Activated gamma-delta T cell treated with anti-CD3 and anti-CD28 coated beads, Interleukin-2, amount 50 U/mL, for 16 hours (primary cell): ENCODE results near the gene CAMK2B.

ENCODE experiments used
- DNase-seq: peaks from one replicate; pipeline ENCODE4 v3.0.0-alpha.2; 2020; ENCODE audit warnings: low read depth

Gene CAMK2B

DNA sequence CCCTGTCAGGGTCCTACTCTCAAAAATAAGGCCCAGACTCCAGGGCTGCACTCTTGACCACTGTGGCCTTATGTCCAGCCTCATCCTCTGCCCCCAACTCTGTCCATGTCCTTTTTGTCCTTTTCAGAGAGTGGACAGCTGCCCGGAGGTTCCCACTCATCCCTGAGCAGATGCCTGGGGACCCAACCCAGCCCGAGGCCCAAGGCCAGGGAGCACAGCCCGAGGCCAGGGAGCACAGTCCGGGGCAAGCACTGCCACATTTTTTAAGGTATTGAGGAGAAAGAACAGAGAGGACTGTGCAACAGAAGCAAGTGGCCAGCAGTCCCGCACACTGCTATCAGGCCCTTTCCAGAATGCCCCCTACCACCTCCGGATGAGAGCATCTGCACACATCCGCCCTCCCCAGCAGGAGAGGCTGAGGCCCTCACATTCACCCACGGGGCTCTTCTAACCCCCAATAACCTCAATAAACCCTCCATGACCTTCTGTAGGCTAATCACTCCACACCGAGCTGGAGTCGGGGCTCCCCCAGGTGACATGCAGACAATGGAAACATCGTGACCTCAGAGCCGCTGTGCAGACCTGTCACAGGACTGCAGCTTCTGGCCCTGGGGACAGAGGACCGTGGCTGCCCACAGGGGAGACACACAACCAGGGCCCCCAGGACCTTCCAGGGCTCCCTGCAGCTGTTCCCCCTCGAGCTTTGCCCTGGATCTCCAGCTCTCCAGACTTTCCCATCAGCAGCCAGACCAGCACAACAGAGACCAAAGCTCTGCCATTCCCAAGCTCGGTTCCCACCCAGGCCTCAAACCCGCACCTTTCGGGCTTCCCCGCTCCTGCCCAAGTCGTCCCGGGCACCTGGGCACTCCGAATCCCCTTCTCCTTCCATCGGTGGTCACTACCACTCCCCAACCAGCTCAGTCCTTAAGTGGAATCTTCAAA, 51.4 kb downstream of the CAMK2B start:
- DNase-seq, result no peak

DNA sequence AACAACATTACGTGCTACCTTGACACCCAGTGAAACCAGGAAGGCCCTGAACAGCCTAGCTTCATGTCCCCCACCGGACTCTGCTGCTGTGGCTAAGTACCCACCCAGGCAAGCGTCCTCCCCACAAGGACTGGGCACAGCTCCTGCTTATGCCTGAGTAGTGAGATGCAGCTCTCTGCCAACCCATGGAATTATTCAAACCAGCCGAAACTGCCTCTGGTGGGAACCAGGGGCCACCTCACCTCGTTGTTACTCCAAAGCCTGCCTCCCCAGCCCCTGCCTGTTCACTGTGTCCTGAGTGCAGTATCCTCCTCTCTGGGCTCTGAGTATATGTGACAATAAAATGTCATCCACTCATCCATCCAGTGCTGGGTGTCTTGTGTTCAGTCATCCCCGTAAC, 52.4 kb downstream of the CAMK2B start:
- DNase-seq, result no peak

DNA sequence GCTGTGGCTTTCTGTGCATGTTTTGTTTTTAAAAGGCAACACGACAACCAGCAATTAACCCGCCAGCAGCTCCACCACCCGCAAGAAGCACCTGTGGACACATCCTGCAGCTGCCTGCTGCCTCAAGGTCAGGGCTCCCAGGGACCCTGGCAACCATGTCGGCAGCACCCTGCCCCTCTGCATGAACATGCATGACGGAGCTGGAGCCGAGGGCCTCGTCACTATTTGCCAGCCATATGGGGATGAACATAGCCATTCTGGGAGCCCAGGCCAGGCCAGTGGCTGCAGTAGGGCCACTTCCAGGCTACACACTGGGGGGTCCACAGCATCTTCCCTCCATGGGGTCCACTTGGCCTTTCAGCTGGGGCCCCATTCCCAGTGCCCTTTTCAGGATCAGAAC, 52.9 kb downstream of the CAMK2B start:
- DNase-seq, result no peak

GRCh38 chr7:44269943-44270493, 55.4 kb downstream of the CAMK2B start:
- no peak for DNase-seq

DNA sequence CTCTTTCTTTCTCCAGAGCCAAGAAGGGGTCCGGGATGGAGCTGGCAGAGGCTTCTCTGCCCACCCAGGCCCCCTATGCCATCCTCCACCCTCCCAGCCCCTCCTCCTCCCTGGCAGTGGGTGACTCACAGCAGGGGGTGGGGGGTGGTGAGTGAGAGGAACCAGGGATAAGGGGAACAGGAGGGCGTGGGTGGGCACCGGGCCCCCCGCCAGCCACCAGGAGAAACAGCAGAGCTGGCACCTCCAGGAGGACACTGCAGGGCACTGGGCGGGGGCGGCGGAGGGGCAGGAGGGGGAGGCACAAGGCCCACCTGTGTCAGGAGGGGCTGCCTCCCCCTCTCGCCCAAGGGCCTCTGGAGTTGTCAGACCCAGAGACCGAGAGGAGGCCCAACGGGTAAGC, 56.0 kb downstream of the CAMK2B start:
- no peak for DNase-seq

DNA sequence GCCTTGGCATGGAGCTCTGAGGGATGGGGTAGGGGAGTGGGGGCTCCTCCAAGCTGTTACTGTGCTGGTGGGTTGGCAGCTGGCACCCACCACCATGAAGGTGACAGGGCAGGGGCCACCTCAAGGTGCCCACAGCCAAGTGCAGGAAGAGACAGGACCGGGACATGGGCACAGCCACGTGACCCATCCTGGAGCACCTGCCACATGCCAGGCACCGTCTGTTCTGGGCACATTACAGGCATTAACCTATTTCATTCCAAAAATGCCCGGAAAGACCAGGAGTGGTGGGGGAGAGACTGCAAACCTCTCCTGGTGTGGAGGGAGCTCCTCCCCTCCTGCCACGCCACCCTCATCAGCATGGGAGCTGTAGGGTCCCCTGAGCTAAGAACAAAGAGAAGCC, 56.7 kb downstream of the CAMK2B start:
- DNase-seq, result no peak

DNA sequence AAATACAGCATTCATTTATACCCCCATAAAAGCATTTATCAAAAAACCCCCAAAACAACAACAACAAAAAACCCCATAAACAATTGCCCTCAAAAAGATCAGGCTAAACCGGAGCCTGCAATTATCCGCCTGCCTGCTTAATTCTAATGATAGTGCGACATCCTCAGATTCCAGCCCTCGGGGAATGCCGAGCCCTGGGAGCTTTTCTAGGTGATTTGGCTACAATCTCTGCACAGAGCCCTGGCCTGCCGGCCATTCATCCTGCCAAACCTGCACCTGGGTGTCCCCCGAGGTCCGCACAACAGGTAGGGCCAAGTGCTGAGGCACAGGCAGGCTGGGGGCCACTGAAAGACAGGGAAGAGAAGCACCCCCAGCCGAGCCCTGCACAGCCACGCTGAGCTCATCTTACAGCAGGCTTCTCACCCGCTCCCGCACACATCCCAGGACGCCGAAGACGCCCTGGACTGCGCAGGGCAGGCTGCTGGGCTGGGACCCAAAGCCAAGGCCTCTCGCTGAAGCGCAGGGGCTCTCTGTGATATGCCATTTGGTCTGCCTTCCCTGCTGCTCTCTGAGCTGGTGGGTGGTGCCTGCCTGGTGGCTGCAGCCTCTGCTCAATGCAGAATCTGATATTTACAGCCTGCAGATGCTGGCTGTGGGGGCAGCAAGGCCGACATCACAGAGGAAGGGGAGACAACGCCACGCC, 57.5 kb downstream of the CAMK2B start:
- DNase-seq, result no peak

- DNase-seq, result no peak
Observed at GRCh38 chr7:44267178-44267577, 58.2 kb downstream of the CAMK2B start.

DNA sequence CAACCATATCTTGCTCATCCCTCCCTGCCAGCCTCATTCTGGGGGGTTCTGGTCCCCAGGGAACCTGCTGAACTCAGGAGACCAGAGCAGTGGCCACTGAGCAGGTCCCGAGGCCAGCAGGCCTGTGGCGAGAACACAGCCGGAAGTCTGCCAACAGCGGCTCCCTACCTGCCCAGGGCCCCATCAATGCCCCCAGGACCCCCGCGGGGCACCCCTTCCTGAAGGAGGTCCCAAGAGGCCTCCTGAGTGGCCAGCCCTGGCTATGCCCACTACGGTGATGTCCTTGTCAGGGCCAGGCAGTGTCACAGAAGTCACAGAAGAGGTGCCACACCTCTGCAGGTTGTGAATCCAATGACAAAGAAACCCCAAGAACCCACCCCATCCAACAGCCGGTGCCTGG, 58.9 kb downstream of the CAMK2B start:
- no peak for DNase-seq

DNA sequence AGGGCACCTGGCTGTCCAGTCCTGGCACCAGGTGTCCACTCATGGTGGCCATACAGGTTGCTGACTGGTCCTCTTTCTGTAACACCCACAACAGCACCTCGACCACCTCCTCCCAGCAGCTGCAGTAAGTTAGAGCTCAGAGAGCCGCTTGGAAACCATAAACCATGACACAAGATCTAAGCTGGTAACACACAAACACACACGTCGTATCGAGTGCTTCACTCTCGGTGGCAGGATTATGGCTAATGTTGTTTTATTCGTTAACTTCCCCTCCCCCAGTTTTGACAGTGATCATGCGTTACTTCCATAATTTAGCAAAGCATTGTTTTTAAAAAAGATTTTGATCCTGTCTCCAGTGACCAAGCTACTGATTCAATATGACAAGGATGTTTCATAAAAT, 59.7 kb downstream of the CAMK2B start:
- no peak for DNase-seq

GRCh38 chr7:44264221-44264931, 61.0 kb downstream of the CAMK2B start:
- DNase-seq, result no peak

GRCh38 chr7:44263326-44264082, 61.9 kb downstream of the CAMK2B start:
- no peak for DNase-seq

DNA sequence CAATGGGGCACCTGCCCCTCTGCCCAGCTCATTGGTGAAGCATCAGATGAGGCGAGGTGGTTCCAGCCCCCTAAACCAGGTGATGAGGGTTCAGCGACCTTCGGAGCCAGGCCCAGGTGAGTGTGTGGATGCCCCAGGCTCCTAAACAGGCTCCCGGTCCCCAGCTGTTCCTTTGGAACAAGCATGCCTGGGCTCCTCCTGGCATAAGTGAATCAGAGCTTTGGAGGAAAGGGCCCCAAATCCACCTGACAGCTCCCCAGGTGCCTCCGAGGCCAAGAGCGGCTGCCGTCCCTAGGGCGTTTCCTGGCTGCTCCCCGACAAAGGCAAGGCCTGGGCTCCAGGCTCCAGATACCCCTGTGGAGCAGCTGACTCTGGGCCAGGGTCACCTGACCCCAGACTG, 63.4 kb downstream of the CAMK2B start:
- DNase-seq, result no peak

GRCh38 chr7:44261240-44261639, 64.2 kb downstream of the CAMK2B start:
- no peak for DNase-seq

DNA sequence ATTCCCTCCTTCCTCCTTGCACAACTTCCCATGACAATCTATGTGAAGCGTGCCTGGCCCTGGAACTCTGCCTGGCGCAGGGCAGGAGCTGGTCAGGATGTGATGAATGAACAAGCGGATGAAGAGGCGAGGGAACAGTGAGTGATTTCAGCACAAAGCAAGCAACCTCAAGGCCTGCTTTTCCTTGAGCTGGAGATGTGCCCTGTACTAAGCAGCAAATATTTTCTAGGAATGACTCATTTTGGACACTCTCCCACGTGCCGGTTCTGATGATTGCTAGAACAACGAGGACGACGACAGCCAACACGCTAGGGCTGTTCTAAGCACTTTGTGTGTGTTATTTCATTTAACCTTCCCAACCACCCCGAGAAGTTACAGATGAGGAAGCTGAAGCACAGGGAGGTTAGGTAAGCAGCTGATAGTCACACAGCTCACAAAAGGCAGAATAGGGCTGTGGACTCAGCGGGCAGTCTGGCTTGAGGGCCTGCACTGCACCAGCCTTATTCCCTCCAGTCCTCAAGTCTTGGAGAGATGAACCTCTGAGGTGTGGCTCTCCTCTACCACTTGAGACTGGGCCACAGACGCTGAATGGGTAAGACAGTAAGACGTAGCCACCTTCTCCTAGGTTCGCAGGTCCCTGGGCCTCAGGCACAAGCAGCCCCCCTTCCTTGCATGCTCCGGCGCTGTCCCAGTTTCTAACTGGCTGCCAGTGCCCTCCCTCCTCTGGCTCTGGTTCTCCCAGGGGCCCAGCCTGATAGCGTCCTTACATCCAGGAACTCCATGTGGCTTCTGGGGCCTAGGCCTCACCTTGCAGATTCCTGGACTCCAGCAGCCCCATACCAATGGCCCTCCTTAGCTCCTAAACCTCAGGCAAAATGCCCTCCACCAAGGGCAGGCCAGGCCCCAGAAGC, 65.6 kb downstream of the CAMK2B start:
- DNase-seq, result no peak

GRCh38 chr7:44258865-44259546, 66.4 kb downstream of the CAMK2B start:
- DNase-seq, result no peak

GRCh38 chr7:44258423-44258760, 67.0 kb downstream of the CAMK2B start:
- no peak for DNase-seq

- DNase-seq, result peak; percentile 56
Observed at GRCh38 chr7:44257618-44258422, 67.6 kb downstream of the CAMK2B start.

GRCh38 chr7:44257213-44257612, 68.2 kb downstream of the CAMK2B start:
- DNase-seq, result no peak
